Type B pancreatic cell (in vitro differentiated cells): ENCODE data around the gene SDF2L1. TPM values are rescaled to one million over a fixed set of nuclear protein-coding genes. Genes with fewer than 3 reads are reported as not detected.

ENCODE experiments used
- DNase-seq: peaks from one replicate; pipeline ENCODE4 v3.0.0; 2021; ENCODE audit warnings: mixed read lengths; ENCODE audit not compliant: unreplicated experiment; ENCODE audit errors: extremely low spot score
- H3K27ac Mint-ChIP-seq: 2 replicates; pipeline ENCODE4 v1.8.0; 2021; ENCODE audit warnings: mild to moderate bottlenecking, mixed read lengths
- H3K27me3 Mint-ChIP-seq: 2 replicates; pipeline ENCODE4 v1.8.0; 2021; ENCODE audit warnings: mixed read lengths
- H3K36me3 Mint-ChIP-seq: 2 replicates; pipeline ENCODE4 v1.8.0; 2021; ENCODE audit warnings: mixed read lengths
- H3K4me1 Mint-ChIP-seq: one replicate; pipeline ENCODE4 v1.8.0; 2021; ENCODE audit warnings: mixed read lengths; ENCODE audit not compliant: unreplicated experiment
- H3K4me3 Mint-ChIP-seq: 2 replicates; pipeline ENCODE4 v1.8.0; 2021; ENCODE audit warnings: mild to moderate bottlenecking, mixed read lengths
- H3K9me3 Mint-ChIP-seq: 2 replicates; pipeline ENCODE4 v1.8.0; 2021; ENCODE audit warnings: mixed read lengths
- total RNA-seq: library from RNA; stranded (reverse); gene quantifications from 2 replicates; pipeline ENCODE4 v1.2.1, GENCODE V29; 2021; ENCODE audit warnings: low replicate concordance
- TF ChIP-seq, protein P1 (sequence below): fragments of 200-600 bp; sonication (generic); conservative IDR thresholded peaks from 2 replicates; pipeline ENCODE4 v1.5.0; 2021; ENCODE audit warnings: antibody characterized with exemption, mild to moderate bottlenecking

Gene SDF2L1
- total RNA-seq, 1 donor from 2014 or later, result 56.3 TPM

DNA sequence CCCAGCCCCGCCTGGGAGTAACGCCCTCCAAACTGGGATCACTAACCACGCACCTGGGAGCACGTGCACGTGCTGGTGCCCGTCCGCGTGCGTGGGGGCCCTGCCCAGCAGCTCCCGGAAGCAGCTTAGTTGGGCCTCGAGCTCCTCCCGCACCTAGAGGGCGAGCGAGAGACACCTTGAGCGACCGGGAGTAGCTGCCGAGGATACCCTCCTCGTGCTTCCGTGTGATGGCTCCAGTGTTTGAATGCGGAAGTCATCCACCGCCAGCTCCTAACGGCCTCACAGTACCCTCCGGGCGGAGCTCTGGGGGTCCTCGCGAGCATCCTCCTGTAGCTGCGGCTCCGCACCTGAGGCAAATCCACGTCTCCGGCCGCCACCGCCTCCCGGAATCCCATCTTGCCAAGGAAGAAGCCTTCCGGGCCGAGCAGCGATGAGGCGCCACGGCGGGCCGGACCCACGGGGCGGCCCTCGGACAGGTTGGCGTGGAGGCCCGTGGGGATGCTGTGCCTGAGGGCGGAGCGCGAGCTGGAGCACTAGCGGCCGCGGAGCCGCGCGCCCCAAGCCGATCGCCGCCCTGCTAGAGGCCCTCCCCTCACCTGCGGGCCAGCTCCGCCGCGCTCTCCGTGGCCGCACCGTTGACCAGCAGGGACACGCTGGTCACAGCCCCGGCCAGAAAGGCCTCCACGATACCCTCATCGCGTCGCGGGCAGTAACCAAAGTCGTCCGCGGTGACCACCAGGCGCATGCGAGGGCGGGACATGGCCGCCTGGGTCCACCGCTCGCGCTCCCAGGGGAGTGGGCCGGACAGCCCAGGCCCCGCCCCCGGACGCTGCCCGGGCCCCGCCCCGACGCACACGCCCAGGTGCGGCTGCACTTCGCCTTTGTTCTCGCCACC, 12.6 kb upstream of the SDF2L1 start, which contains the start of gene YDJC:
TSS of gene YDJC (minus strand) at position 768 of the 895 bp plus-strand sequence. CDS start at position 760, 8 bp downstream.
- TF ChIP-seq, protein P1, sequence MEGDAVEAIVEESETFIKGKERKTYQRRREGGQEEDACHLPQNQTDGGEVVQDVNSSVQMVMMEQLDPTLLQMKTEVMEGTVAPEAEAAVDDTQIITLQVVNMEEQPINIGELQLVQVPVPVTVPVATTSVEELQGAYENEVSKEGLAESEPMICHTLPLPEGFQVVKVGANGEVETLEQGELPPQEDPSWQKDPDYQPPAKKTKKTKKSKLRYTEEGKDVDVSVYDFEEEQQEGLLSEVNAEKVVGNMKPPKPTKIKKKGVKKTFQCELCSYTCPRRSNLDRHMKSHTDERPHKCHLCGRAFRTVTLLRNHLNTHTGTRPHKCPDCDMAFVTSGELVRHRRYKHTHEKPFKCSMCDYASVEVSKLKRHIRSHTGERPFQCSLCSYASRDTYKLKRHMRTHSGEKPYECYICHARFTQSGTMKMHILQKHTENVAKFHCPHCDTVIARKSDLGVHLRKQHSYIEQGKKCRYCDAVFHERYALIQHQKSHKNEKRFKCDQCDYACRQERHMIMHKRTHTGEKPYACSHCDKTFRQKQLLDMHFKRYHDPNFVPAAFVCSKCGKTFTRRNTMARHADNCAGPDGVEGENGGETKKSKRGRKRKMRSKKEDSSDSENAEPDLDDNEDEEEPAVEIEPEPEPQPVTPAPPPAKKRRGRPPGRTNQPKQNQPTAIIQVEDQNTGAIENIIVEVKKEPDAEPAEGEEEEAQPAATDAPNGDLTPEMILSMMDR, result peak; percentile 94
- Mint-ChIP-seq H3K27me3 (no peaks in the 10 kb centered on the region), H3K4me3 (peak within 1 kb of the TSS; percentile 91), H3K9me3 (no peaks in the 10 kb centered on the region), H3K27ac (peak within 1 kb of the TSS; percentile 83), H3K4me1 (peaks cover 24% of the 10 kb centered on the region), H3K36me3 (peaks cover 8% of the 10 kb centered on the region)
- peak; percentile 97 for DNase-seq

DNA sequence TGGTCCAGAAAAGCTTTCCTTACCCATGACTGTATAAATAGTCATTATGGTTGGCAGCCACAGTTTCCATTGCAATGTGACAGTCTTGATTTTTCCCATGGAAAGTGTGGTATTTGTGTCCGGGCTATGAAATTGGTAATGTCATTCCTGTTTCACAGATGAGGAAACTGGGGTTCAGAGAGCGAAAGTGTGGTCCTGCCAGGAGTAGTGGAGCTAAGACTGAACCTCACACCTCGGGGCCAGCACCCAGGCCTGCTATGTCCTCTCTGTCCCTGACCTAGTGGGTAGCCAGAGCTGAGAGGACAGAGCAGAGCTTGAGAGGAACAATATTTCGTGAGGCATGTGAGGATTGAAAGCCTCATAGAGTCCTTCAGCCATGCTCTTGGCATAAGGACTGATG, 11.1 kb upstream of the SDF2L1 start:
- Mint-ChIP-seq H3K9me3 (no peaks in the 10 kb centered on the region), H3K36me3 (peaks cover 8% of the 10 kb centered on the region), H3K4me1 (peaks cover 15% of the 10 kb centered on the region), H3K4me3 (peak overlapping the region; percentile 59), H3K27me3 (no peaks in the 10 kb centered on the region), H3K27ac (no peak overlapping the region)
- DNase-seq, result no peak
- TF ChIP-seq, protein P1, result no peak

DNA sequence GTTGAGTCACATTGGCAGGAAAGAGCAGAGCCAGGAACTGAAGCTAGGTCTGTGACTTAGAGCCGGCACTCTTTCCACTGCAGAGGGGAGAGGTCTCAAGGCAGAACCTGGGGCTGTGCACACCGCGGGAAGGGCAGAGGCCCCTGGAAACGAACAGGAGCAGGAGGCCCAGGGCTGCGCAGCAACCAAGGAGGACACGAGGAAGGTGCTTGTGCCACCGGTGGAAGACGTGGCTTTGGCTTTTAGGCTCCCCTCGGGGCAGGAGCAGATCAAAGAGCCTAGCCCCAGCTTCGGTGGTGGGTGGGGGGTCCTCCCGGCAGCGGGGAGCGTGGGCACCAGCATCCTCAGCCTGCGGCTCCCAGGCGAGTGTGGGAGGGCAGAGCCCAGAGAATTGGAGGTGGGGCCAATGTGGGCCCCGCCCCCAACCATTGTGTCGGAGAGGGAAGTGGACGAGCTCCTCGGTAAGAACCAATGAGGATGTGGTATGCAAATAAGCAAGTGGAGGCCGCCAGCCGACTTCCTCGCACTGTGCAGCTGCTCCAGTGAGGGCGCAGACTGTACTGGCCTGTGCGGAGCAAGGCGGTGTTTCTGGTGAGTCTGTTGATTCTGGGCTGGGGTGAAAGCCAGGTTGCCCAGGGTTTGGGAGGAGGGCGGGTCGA, 9.7 kb upstream of the SDF2L1 start, which contains the start of gene CCDC116:
TSS of gene CCDC116 (plus strand) at position 524 of the 659 bp plus-strand sequence. CDS start 422 bp downstream, outside the sequence.
- Mint-ChIP-seq H3K4me1 (peaks cover 7% of the 10 kb centered on the region), H3K36me3 (peaks cover 8% of the 10 kb centered on the region), H3K27ac (no peak within 1 kb of the TSS), H3K9me3 (no peaks in the 10 kb centered on the region), H3K27me3 (no peaks in the 10 kb centered on the region), H3K4me3 (no peak within 1 kb of the TSS)
- no peak for DNase-seq
- TF ChIP-seq, protein P1, result no peak

DNA sequence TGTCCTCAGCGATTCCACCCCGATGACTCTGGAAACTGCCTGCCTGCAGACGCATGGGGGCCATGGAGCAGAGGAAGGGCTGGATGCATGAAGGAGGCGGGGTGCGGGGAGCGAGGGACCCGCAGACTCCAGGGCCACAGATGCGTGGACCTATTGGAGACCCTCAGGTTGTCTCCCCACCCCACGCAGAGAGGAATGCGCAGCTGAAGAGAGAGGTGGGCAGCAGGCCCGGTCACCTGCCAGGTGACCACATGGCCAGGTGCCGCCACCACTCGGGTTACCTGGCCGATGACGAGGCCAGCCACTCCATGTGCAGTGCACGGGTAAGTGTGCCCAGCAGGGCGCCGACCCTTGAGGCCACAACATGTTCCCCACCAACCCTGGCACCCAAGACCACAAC, 9.2 kb upstream of the SDF2L1 start:
- H3K27ac Mint-ChIP-seq, result no peak overlapping the region
- no peaks in the 10 kb centered on the region for H3K27me3 Mint-ChIP-seq
- TF ChIP-seq, protein P1, result no peak
- no peak overlapping the region for H3K4me3 Mint-ChIP-seq
- DNase-seq, result no peak
- H3K36me3 Mint-ChIP-seq, result peaks cover 5% of the 10 kb centered on the region
- H3K4me1 Mint-ChIP-seq, result peaks cover 5% of the 10 kb centered on the region
- no peaks in the 10 kb centered on the region for H3K9me3 Mint-ChIP-seq

DNA sequence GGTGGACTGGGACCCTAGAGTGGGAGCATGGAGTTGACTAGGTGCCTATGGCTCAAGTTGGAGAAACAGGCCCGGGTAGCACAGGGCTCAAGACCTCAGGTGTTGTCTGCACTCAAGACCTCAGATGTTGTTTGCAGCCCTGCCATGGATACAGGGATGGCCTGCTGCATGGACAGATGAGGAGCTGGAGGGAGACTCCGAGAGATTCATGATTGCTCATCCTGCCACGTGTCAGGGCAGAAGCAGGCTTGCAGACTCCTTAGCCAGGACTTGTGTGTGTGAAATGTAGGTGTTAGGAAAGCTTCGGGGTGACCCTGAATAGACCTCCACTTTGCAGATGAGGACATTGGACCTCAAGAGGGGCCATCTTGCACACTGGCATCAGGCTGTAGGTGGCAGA, 8.6 kb upstream of the SDF2L1 start:
- Mint-ChIP-seq H3K9me3 (no peaks in the 10 kb centered on the region), H3K27ac (no peak overlapping the region), H3K36me3 (no peaks in the 10 kb centered on the region), H3K4me3 (no peak overlapping the region), H3K4me1 (no peaks in the 10 kb centered on the region), H3K27me3 (no peaks in the 10 kb centered on the region)
- DNase-seq, result no peak
- TF ChIP-seq, protein P1, result no peak
